Stimulated activated naive CD8-positive, alpha-beta T cell treated with anti-CD3 and anti-CD28 coated beads, Interleukin-15, Interleukin-2, amounts not matched to agents 100 U/mL and 50 U/mL, for 24 hours (primary cell): ENCODE results near the gene SUSD4.
"Not testable (repeated sequence)": the region's sequence is repeated elsewhere in the genome, so short reads cannot be mapped to it uniquely, and the experiment has no call there.

ENCODE experiments used
- ATAC-seq: fragments of 150-1000 bp; cut with Tn5 transposase; one replicate; pipeline ENCODE4 v1.10.0; 2021
- DNase-seq: peaks from one replicate; pipeline ENCODE4 v3.0.0; 2021

The SUSD4 gene, protein sequence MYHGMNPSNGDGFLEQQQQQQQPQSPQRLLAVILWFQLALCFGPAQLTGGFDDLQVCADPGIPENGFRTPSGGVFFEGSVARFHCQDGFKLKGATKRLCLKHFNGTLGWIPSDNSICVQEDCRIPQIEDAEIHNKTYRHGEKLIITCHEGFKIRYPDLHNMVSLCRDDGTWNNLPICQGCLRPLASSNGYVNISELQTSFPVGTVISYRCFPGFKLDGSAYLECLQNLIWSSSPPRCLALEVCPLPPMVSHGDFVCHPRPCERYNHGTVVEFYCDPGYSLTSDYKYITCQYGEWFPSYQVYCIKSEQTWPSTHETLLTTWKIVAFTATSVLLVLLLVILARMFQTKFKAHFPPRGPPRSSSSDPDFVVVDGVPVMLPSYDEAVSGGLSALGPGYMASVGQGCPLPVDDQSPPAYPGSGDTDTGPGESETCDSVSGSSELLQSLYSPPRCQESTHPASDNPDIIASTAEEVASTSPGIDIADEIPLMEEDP

DNA sequence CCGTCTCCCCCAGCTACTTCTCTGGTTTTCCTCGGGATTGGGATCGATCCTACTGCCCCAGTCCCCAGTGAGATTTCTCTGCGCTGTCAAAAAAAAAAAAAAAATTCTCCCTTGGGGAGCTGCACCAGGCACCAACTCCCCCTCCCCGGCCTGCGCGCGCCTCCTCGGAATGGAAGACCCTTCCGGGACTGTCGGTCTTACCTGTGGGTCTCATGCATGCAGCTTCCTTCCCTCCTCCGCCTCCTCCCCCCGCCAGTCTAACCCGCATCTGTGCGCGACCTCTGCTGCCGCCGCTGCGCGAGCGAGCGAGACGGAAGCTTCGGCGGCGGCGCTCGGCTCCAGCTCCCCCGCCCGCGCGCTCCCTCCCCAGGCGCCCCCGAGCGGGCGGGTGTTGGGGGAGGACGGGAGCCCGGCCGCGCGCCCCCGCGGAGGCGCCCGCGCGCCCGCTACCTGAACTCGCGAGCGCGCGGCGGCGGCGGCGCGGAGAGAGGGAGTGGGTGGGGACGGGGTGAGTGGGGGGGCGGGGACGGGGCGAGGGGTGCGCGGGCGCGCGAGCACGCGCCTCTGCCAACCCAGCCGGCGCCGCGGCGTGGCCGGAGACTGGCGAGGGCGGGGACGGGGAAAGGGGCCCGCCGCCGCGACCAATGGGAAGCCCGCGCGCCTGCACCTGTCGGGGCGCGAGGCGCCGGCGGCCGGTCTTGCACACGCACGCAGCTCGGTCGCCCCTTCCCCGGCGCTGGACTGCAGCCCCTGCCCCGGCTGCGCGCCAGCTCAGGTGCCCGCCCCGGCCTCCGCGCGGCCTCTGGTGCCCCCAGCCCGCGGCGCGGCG is at the start of gene SUSD4:
Gene SUSD4, minus strand, starts transcription at position 321 of the 829 bp plus-strand sequence. CDS start 751 bp downstream, outside the sequence.
- DNase-seq (peak; percentile 56), ATAC-seq (peak; percentile 74)

DNA sequence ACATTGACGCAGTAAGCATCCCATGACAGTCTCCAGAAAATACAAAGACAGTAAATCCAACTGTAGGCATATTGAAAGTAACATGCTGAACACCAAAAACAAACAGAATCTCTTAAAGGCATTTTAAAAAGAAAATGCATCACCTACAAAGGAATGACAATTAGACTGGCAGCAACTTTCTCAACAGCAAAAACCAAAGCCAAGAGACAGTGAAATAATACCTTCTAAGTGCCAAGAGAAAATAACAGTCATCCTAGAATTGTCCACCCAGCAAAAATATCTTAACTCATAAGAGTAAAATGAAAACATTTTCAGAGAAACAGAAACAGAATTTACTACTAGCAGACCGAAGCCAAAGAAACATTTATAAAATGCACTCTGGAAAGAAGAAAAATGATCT is 49.2 kb upstream of the SUSD4 start:
- ATAC-seq: no peak
- no peak for DNase-seq

DNA sequence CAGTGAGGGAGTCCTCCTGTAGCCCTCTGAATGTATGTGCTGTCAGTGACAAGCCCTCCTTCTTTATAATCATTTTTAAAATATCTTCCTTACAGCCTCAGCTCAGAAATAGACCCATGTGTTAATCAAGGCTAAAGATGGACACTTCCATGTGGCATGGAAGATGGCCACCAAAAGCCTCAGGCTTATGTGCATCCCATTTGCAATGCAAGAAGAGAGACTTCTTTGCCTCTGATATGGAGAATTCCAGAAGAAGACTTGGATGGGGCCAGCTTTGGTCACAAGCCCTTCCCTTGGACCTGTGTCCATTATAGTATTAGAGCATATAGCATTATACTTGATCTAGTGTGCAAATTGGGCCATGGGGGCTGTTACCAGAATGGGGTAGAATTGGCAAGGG is 47.7 kb upstream of the SUSD4 start:
- DNase-seq (no peak), ATAC-seq (no peak)

DNA sequence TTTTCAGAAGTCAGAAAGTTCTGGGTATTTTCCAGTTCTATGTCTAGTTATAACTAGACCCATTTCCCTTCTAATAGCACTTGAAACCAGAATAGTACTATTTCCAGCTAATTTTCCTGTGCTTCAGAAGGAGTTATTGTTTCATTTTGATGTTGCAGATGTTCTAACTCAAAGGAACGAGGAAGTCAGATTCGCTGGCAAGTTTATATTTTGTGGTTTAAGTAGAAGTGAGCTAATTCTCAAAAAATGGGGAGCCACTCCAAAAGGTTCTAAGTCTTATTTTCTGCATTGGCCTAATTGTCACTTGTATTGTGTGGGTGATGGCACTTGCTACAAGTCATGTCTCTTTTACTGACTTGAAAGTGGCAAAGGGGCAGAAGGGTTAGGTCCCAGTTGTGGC is 47.3 kb upstream of the SUSD4 start:
- DNase-seq: no peak
- ATAC-seq: no peak

DNA sequence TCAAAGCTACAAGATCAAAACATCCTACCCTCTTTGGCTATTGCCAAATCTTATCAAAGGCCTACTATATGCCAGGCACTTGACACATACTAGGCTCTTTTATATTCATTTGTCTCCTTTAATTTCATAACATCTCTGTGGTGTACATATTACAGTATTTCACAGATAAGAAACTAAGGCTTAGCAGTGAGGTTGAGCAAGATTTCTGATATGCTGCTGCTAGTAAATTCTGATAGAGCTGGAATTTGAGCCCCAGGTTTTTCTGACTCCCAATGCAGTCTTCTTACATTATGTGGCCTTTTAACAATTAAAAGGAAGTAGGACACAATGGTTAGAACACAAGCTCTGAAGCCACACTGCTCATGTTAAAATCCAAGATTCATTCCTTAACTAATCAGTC is 46.1 kb upstream of the SUSD4 start:
- DNase-seq: no peak
- no peak for ATAC-seq

DNA sequence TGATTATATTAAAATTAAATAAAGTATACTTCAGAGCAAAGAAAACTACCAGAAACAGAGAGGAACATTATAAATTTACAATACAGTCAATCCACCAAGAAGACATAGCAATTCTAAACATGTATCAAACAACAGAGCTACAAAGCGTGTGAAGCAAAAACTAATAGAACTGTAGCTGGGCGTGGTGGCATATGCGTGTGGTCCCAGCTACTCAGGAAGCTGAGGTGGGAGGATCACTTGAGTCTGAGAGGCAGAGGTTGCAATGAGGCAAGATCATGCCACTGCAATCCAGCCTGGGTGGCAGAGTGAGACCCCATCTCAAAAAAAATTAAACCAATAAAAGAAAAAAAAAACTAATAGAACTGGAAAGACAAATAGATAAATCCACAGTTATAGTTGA is 41.5 kb upstream of the SUSD4 start:
- DNase-seq: no peak
- no peak for ATAC-seq

DNA sequence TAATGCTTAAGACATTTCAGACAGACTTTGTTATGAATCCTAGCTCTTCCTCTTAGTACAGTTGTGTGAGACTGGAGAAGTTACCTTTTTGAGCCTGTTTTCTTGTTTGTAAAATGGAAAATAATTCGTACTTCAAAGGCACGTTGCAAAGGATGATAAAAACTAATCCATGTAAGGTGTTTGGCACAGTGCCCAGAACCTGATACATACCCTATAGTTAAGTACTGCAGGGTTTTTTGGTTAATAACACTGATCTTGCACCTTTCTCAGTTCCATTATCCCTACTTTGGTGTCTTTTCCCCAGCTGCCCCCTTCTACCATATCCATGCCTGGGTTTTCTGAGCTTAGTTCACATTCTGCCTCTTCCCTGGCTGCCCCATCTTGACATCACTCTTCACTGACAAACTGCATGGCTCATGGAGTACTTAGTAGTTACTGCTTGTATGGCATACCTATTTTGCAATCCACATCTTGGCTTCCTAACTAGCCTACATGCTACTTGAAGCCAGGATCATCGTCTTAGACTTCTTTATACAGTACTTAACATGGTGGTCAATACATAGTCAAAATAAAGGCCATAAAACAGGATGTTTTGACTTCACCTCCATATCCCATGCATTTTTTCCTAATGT is 39.3 kb upstream of the SUSD4 start:
- ATAC-seq (no peak), DNase-seq (no peak)

DNA sequence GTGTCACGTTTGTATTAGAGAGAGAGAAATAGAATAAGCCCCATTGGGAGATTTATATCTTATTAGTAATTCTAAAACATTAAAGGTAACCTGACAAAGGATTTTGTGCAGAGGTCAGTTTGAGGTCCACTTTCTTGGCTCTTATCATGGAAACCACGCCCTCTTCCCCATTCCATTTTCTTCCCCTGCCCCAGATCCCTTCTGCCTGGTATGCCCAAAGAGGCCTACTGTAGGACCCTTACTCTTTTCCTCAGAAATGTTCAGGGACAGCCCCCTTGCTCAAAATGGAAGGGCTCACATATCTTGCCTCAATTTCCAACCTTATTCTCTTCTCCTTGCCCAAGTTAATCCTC is 38.8 kb upstream of the SUSD4 start:
- ATAC-seq (no peak), DNase-seq (no peak)

DNA sequence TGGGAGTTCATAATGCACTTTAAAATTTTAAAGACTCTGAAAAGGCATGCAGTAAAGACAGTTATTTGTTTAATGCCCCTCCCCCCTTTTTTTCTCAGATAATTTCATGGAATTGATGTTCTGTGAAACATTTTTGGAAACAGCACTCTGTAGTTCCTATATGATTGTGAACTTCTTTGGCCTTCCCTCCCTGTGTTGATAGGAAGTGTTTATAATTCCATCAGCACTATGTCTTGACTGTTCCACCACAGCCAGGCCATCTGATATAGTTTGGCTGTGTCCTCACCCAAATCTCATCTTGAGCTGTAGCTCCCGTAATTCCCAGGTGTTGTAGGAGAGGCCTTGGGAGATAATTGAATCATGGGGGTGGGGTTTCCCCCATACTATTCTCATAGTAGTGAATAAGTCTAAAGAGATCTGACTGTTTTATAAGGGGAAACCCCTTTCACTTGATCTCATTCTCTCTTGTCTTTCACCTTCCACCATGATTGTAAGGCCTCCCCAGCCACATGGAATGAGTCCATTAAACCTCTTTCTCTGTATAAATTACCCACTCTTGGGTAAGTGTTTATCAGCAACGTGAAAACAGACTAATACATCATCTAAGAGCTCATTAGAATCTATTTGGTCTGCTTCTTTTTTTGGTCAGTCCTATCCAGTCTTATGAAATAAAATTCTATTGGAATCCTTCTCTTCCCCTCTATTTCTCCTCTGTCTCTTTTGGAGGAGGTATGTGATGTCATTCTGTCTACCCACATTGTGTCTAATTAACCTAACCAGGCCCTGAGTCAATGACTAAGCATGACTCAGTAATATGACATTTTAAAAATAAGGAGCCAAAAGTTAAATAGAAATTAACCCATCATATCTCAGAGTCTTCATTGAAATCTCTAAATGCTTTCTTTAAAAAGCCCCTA is 38.2 kb upstream of the SUSD4 start:
- DNase-seq (peak; percentile 4), ATAC-seq (peak; percentile 89)

DNA sequence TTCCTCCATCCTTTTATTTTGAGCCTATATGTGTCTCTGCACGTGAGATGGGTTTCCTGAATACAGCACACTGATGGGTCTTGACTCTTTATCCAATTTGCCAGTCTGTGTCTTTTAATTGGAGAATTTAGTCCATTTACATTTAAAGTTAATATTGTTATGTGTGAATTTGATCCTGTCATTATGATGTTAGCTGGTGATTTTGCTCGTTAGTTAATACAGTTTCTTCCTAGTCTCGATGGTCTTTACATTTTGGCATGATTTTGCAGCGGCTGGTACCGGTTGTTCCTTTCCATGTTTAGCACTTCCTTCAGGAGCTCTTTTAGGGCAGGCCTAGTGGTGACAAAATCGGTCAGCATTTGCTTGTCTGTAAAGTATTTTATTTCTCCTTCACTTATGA is 35.4 kb upstream of the SUSD4 start:
- ATAC-seq, DNase-seq: not testable (repeated sequence)

DNA sequence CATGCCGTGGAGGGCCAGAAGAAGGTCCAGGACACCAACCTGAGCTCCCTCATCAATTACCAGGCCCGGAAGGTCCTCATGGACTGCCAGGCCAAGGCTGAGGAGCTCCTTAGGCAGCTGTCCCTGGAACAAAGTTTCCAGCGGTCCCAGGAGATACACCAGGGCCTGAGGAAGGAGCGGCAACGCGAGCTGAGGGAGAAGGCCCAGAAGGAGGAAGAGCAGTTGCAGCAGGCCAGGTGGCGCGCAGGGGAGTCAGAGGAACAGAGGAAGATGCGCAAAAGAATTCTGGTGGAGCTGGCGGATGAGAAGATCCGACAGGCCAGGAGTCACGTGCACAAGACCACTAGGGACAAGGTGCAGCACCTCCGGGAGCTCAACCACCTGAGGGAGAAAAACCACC is 30.7 kb upstream of the SUSD4 start:
- no peak for ATAC-seq
- DNase-seq: no peak

DNA sequence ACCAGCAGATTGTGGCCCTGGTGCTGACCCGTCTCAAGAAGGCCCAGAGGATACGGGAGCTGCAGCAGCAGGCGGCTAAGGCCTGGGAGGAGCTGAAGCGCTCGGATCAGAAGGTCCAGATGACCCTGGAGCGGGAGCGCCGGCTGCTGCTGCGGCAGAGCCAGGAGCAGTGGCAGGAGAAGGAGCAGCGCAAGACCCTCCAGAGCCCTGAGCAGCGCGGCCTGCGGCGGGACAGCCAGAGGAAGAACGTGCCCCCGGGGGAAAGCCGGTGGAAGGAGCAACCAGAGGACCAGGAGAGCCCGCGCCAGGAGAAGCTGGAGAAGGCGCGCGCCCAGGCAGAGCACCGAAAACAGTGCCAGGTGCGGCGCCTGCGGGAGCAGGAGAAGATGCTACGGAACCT is 30.3 kb upstream of the SUSD4 start:
- no peak for DNase-seq
- ATAC-seq: no peak

DNA sequence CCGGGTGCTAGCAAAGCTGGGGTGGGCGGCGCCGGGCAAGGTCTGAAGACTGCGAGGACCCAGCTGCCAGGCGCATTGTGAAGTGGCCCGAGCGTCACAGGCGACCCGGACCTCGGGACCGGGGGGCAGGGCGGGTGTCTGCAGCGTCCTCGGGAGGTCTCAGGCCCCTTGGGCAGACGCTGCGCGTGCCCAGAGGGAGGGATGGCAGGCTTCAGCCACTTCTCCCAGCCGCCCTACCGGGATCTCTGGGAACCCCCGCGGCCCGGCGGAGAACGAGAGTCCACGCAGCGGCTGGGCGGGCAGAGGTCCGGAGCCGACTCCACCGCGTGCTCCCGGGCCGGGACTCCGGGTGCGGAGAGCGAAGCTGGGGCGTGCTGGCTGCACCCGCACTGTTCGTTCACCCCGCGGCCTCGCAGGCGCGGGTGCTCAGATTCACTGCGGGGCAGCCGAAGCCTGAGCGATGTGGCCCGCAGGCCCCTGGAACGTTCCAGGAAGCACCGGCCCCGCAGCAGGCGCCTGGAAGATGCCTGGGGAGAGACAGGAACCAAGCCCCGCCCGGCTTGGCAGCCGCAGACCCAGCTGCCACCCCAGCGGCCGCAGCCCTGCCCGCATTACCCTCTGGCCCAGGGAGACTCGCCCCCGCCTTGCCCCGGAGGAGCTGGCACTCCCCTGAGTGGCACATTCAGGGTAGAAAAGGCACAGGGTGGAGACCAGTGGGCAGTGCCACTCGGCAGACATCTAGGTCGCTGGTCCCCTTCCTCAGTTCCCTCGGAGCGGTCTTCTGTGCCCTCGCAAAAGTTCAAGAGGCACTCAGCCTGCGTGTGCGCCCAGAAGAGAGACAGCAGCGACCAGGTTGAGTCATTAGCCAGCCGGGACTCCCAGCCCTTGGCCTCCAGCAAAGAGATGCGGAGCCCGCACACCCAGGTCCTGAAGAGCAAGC is 29.6 kb upstream of the SUSD4 start, which contains the start of gene CCDC185:
Gene CCDC185, plus strand, starts transcription at position 141 of the 940 bp plus-strand sequence. Its CDS starts 61 bp downstream, at position 202.
- ATAC-seq (no peak), DNase-seq (peak; percentile 6)

DNA sequence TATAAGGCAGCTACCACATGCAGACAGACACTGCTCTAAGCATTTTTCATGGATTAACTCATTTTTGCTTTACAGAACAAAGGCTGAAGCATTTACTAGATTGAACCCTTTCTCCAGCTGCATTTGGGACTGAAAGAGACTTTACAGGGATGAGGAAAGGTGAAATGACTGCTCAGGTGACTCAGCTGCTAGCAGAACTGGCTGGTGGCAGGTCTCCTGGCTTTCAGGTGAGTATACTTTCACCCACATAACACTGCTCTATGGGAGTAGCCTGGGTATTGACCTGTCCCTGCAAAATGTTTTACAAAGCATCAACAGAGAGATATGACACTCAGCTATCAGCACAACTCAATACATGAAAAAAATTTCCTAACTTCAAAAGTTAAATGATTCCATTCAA is 26.6 kb upstream of the SUSD4 start:
- no peak for ATAC-seq

DNA sequence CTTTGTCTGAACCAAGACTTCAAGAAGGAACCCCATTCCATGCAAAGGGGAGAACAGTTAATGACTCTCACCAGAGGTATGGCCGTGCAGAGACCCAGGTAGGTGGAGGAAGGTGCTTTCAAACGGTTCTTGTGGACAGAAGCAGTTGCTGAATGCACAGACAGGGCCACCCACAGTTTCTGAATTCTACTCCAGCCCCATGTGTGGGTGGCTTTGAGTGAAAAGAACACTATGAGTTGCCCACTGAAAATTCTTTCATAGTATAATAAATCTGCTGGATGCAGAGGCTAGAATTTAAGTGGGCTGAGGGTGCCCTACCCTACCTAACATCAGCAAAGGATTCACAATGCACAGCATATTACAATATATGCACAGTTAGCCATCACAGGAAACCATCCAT is 22.0 kb upstream of the SUSD4 start:
- ATAC-seq (no peak), DNase-seq (no peak)

More for the DNA sequence above, 26.6 kb upstream of the SUSD4 start:
- no peak for DNase-seq

DNA sequence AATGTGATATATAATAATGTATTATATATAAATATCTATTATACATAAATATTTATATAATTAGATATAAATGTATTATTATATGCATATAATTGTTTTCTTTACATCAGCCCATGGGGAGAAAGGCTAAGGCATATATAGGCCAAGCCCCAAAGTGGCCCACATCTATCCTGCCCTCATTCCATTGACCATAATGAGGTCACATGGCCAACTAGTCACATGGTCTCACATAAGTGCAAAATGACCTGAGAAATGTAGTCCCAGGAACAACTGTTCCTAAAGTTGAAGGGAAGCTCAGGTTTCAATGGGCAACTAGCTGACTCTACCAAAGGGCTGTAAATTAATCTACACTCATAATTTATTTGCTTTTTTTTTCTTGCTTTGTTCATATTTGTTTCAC is 14.8 kb upstream of the SUSD4 start:
- DNase-seq: no peak

DNA sequence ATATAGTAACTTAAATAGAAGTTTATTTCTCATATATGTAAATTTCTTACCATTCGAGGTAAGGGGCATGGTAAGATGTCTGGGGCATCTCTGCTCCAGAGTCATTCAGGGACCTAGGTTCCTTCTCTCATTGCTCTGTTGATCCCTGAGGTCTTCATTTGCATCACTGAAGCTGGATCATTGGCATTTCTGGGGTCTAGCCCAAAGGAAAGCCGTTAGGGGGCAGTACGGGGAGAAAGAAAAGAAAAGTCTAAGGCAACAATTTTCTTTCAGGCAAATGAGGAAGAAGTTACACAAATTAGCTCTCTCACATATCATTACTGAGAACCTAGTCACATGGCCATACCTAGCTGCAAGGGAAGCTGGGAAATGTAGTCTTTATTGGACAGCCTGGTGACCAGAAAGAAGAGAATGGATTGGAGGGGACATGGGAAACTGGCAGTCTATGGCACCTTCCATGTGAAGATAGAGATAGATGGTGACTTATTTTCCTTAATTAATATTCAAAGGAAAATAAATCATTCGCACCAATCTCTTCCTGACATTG is 10.2 kb upstream of the SUSD4 start:
- DNase-seq (no peak), ATAC-seq (no peak)

More for the DNA sequence above, 14.8 kb upstream of the SUSD4 start:
- no peak for ATAC-seq

DNA sequence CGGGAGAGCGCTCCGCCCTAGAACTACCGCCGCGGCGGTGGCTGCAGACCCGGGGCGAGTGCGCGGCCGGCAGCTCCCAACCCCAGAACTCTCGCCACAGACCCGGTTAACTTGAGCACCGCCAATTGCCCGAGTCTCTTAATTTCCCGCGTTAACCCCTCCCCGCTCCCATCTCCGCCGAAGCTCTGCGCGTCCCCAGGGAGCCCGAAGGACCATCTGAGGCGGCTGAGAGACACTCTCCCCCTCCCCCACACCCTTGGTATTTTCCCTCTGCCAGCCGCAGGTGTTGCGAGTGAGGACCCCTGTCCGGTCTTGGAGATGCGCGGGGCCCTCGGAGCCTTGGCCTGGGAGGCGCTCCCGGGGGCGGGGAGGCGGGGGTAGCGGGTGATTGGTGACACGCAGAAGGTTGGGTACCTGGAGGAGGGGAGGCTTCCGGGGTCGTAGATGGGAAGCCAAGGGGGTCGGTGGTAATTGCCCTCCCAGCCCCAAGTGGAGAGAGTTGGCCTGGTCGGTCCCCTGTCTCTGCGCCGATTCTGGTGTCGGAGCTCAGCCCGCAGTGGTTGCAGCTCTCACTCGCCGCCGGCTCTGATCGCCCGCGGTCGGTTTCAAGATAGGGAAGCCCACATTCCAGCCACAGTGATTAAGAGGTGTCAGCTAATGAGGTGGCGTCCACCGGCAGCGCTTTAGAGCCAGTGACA is 858 bp upstream of the SUSD4 start:
- DNase-seq: peak; percentile 30
- no peak for ATAC-seq

DNA sequence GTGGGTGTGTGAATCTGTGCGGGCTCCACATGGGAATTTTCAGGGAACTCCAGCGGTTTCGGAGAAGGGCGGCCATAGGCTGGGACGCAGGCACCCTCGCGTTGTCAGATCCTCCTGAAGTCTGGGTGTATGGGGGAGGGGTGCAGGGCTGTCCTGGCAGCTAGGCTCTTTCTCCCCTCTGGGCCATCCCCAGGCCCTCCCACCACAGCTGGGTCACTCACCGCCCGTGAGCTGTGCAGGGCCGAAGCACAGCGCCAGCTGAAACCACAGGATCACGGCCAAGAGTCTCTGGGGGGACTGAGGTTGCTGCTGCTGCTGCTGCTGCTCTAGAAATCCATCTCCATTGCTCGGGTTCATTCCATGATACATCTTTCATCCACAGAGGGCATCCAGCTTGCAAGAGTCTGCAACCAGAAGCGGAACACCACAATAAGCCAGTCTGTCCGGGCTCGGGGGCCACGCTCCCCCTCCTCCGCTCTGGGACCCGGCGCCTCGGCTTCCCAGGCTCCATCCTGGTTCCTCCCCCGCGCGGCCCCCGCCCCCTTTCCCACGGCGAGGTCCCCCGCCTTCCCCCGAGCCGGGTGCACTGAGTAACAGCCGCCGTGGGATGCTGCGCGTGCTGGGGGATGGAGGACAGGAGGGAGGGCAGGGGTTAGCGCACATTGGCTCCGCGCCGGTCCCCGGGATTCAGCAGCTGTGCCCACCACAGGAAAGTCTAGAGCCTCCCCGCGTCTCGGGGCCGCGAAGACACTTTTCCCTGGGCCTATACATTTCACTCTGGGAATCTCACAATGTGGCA is 720 bp downstream of the SUSD4 start:
- DNase-seq: peak; percentile 33
- peak; percentile 38 for ATAC-seq
